OCI-LY1 (cell line): ENCODE results near the gene ISG20.

Source experiments
- CTCF ChIP-seq: fragments of 200-600 bp; sonication (generic), shearing (Covaris generic); IDR thresholded peaks from 2 replicates; pipeline ENCODE4 v1.5.1; 2017; ENCODE audit warnings: mild to moderate bottlenecking, antibody characterized with exemption, low read length, moderate library complexity, mixed read lengths
- EZH2 ChIP-seq: fragments of 200-600 bp; sonication (generic), shearing (Covaris generic); IDR thresholded peaks from 2 replicates; pipeline ENCODE4 v1.8.0; 2017; ENCODE audit warnings: borderline replicate concordance, mixed run types, mild to moderate bottlenecking, antibody characterized with exemption, low read length, moderate library complexity, mixed read lengths

DNA sequence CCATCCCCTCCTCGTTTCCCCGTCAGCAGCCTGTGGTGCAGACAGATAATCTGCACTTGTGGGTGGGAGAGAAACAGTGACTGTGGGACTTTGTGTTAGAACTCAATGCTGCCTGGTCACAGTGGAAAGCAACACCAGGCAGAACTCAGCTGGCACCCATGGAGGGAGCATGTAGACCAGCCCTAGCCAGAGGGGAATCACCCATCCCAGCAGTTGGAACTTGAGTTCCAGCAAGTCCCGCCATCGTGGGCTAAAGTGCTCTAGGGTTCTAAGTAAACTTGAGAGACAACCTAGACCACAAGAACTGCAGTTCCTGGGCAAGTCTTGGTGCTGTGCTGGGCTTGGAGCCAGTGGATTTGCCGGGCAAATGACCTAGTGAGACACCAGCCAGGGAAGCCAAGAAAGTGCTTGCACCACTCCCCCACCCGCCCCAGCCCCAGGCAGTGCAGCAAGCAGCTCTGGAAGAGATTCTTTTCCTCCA is 24.4 kb downstream of the ISG20 start:
- TF ChIP-seq CTCF (no peak), EZH2 (no peak)
